Fibroblast of pulmonary artery (primary cell): ENCODE results near the gene PLEKHF1.
A peak's percentile ranks its signal among the peaks of the same experiment; 100 is the strongest.
"Not testable (repeated sequence)": the region's sequence is repeated elsewhere in the genome, so short reads cannot be mapped to it uniquely, and the experiment has no call there.

Experiments used
- DNase-seq: peaks from one replicate; pipeline ENCODE4 v3.0.0-alpha.2; 2010; ENCODE audit warnings: low read depth
- H3K4me3 ChIP-seq: replicated peaks from 2 replicates; pipeline ENCODE4 v1.5.1; 2011; ENCODE audit warnings: low read depth, mild to moderate bottlenecking, control low read depth, low read length, moderate library complexity
- CTCF ChIP-seq: IDR thresholded peaks from 2 replicates; pipeline ENCODE4 v1.5.1; 2011; ENCODE audit warnings: mild to moderate bottlenecking, control low read depth, low read length, inconsistent platforms; ENCODE audit errors: missing control alignments

The PLEKHF1 gene

DNA sequence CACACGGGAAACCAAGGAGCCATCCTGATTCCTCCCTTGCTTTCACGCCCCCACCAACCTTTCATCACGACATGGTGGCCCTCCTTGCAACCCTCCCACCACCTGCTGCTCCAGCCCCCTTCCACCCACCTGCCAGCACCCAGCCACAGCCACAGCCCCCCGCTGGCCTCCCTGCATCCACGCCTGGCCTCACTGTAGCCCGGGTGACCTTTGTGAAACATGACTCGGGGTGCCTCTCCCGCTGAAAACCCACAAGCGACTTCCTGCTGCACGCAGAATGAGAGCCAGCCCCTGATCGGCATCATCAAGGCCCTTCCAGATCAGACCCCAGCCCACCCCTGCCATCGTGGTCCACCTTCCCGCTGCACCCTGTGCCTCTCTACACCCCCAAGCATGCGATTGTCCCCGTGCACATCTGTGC lies 44.3 kb upstream of the PLEKHF1 start:
- no peak overlapping the region for H3K4me3 ChIP-seq
- no peak for DNase-seq
- no peak for TF ChIP-seq CTCF

GRCh38 chr19:29622166-29623070 lies 42.8 kb upstream of the PLEKHF1 start:
- TF ChIP-seq CTCF: no peak
- no peak overlapping the region for H3K4me3 ChIP-seq
- DNase-seq: peak; percentile 54

GRCh38 chr19:29623726-29624488 lies 41.4 kb upstream of the PLEKHF1 start:
- TF ChIP-seq CTCF: no peak
- DNase-seq: no peak
- no peak overlapping the region for H3K4me3 ChIP-seq

DNA sequence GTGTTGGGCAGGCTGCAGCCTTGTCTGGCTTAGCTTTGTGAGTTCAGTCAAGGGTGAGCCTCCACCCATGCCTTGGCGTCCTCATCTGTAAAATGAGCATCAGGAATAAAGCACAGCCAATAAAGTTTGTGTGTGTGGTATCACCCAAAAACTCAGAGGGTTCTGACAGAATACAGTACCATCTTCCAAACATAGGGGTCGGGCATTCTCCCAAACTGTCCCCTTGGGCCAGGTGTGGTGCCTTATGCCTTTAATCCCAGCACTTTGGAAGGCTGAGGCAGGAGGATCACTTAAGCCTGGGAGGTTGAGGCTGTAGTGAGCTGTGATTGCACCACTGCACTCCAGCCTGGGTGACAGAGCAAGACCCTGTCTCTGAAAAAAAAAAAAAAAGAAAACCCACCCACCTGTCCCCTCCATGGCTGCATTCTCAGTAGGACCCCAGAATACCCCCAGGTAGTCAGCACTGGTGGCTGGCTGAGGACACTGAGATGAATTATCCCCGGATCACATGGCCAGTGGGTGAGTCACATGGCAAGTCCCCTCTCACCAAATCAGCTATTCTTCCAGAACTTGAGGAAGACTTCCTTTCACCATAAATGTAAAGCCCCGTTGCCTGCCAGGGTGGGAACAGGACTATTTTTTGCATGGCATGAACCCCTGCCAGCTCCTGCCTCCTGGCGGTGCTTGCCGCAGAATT lies 40.6 kb upstream of the PLEKHF1 start:
- DNase-seq: no peak
- no peak overlapping the region for H3K4me3 ChIP-seq
- no peak for TF ChIP-seq CTCF

DNA sequence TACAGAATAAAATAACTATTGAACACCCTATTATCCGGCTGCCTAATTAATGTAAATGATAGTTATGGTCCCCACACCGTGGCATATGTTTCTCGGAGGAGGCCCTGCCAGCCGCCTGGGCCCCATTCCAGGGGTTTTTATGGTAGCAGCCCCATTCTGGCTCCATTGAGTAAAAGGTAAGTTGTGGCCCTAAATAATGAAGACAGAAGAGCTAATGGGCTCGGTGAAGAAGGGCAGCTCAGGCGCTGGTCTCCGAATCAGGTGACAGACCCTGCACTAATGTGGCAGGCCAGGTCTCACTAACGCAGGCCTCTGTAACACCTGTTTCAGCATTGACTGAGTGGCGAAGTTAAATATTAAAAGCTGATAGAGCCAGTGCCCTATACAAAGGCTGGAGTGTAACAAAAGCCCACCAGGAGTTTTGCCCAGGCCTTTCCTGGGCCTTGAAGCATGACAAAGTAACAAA lies 40.0 kb upstream of the PLEKHF1 start:
- no peak overlapping the region for H3K4me3 ChIP-seq
- TF ChIP-seq CTCF: no peak
- DNase-seq: no peak

DNA sequence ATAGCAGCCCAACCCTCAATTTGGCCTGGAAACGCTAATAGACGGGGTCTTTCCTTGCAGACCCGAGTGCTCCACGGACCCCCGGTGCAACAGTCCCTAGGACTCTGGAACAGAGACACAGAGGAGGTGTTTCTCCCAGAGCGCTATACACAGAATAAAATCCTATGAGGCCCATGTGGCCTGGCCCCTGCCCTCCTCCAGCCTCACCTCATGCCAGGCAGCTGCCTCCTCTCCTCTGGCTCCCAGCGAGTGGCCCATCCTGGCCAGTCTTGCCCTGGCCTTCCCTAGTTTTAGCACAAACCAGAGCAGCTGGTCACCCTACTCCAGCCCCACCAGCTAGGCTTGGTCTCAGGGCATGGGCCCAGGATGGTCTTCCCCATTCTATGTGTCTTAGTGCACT lies 38.9 kb upstream of the PLEKHF1 start:
- DNase-seq: no peak
- no peak for TF ChIP-seq CTCF
- H3K4me3 ChIP-seq: no peak overlapping the region

GRCh38 chr19:29626832-29627231 lies 38.4 kb upstream of the PLEKHF1 start:
- H3K4me3 ChIP-seq, DNase-seq: not testable (repeated sequence)
